Hypothalamus (tissue), 51 donors: ENCODE results near the gene ZBTB22.

Source experiments
- DNase-seq, 51 donors: peaks; one replicate each; lab custom pipeline; 2025; lab: John Stamatoyannopoulos, UW

ZBTB22 gene

DNA sequence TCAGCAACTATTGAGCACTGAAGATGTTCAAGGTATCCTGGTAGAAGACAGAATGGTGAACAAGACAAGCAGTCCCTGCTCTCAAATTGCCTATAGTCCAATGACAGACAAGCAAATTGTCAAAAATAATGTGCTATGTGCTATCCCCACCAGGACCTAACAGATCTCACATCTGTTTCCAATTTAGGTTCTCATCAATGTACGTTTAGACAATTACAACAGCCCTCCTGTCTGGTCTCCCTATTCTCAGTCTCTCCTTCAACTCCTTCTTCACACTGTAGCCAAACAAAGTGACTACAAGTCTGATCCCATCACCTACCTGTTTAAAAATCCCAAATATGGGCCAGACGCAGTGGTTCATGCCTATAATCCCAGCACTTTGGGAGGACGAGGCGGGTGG lies 11.2 kb downstream of the ZBTB22 start:
- DNase-seq: no peak

GRCh38 chr6:33305052-33305451 lies 12.5 kb downstream of the ZBTB22 start:
- no peak for DNase-seq

- DNase-seq: no peak
Observed at GRCh38 chr6:33304216-33304615, 13.3 kb downstream of the ZBTB22 start.

GRCh38 chr6:33301877-33302276 lies 15.7 kb downstream of the ZBTB22 start:
- DNase-seq: no peak

DNA sequence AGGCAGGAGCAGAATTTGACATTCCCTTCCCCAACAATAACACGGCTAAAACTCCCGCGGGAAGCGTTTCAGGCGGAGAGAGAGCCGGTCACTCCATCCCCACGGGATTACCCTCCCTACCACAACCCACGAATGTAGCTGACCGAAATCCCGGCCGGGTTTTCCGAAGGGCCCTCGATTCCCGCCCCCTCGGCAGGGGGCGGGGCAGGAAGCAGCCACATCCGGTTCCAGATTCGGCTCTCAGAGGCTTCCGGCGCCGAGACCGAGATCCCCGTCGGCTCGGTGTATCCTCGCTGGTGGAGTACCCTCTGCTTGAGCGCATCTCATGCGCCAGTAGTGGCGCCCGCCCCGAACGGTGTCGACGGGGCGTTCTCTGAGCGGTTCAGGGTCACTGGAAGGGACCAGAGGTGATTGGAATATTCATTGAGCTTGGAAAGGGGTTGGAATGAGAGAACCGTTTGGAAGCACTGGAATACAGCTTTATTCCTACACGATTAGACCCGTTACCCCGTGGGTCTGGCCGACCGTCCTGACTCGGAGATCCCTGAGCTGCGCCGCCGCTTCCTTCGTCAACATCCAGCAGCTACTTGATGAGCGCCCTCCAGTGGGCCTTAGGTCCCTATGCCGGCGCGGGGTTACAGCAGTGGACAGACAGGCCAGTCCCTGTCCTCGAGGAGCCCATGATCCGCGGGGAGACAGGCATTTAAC lies 18.2 kb downstream of the ZBTB22 start:
- peak; percentile 49 to 94 (median 82) for DNase-seq

DNA sequence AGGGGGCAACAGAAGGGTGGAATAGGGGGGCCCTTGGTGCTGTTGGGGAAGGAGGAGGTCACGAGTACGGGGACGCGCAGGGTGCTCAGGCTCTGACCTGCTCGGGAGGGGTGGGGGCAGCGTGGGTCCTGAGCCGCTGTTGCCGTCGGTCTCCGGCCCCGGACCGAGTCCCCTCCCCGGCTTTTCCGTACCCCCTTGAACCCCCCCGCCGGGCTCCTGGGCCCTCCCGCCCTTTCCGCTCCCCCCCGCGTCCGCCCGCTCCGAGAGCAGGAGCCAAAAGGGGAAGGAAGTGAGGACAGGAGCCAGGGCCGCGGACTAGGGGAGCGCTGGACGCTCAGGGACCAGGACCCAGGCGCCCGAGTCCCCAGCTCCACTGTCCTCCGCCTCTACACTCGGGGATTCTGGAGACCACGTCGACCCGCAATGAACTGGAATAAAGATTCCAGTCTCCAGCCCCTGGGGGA lies 18.7 kb downstream of the ZBTB22 start, which contains the start of gene RGL2:
TSS of gene RGL2 (minus strand) at position 170 of the 464 bp plus-strand sequence. CDS start 332 bp downstream, outside the sequence.
- peak in 49 of 51 donors; percentile 39 to 93 (median 78) for DNase-seq

- DNase-seq: peak in 32 of 51 donors; percentile 20 to 65 (median 36)
Observed at GRCh38 chr6:33297956-33298772, 19.4 kb downstream of the ZBTB22 start.

GRCh38 chr6:33297406-33297955 lies 20.1 kb downstream of the ZBTB22 start:
- peak in 11 of 51 donors; percentile 19 to 64 (median 28) for DNase-seq

DNA sequence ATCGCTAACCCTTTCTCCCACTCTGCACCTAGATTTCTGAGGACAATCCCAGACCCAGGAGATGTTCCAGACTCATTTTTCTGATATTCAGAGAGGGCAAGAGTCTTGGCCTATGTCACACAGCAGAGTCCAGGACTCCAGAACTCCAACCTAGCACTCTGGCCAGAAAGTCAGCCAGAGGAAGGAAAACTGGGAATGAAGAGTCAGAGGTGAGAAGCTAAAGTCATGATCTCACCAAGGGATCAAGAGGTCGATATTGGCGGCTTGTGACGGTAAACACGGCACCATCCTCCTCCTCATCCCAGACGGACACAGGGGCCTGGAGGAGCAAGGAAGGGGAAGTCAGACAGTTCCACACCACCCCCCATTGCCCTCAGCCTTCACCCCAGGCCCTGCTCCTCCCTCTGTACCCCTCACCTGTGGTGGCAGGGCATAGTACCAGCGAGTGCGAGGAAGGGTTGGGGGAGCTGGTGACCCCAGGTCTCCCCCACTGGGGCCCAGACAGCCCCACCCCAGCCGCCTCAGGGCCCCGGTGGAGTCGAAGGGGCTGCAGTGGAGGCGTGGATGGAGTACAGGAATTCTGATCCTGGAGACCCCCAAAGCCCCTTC lies 20.6 kb downstream of the ZBTB22 start:
- DNase-seq: no peak

- no peak for DNase-seq
Observed at GRCh38 chr6:33295621-33296369, 21.7 kb downstream of the ZBTB22 start.

- no peak for DNase-seq
Observed at GRCh38 chr6:33294086-33294823, 23.3 kb downstream of the ZBTB22 start.

DNA sequence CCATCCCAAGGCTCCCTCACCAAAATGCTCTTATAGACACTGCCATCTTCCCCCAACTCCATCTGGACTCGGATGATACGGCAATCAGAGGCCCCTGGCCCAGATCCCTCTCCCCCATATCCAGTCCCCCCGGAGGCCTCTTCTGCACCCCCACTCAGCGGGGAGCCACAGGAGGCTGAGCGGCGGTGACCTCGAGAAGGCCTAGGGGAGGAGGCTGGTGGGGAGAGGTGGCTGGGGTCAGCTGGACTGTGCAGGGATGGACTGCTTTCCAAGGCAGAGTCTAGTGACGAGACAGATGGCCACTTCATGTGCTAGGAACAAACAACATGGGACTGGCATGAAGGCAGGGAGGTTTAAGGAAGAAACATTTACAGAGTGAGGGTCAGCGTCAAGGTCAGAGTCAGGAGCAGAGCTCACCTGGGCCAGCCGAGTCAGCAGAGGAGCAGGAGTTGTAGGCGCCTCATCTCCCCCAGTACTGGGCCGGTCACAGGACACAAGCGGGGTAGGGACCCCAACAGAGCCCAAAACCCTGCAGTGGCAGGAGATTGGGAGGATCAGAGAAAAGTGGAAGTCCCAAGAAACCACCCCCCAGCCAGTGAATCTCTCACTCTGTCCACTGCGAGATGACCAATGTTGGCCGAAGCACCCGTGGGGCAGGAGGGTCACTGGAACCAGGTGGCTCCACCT lies 24.4 kb downstream of the ZBTB22 start:
- DNase-seq: no peak

GRCh38 chr6:33290459-33290858 lies 27.1 kb downstream of the ZBTB22 start:
- DNase-seq: no peak

DNA sequence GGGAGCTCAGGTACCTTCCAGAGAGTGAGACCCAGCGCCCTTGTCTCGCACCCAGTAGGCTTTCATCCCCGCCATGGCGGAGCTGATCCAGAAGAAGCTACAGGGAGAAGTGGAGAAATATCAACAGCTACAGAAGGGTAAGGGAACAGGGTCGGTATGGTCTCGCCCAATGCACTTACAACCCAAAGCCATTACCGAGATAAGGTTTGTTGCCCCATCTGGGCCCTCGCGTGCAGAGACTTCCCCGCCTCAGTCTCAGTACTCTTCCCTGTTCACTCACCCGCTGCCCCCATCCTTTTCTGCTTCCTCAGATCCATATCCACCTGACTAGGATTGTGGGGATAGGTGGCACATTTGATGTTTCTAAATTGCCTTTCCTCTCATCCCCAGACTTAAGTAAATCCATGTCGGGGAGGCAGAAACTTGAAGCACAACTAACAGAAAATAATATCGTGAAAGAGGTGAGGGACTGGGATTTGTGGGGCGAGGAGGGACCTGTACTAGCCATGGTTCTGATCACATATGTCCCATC lies 27.7 kb downstream of the ZBTB22 start:
- DNase-seq: no peak

GRCh38 chr6:33288921-33289783 lies 28.4 kb downstream of the ZBTB22 start, which contains the start of the genes PFDN6 and WDR46:
TSS of gene PFDN6 (plus strand) at chr6:33289601. CDS start at chr6:33289857, 256 bp downstream.
TSS of gene WDR46 (minus strand) at chr6:33289239. CDS start at chr6:33289170, 69 bp downstream.
- peak; percentile 44 to 100 (median 80) for DNase-seq

- no peak for DNase-seq
Observed at GRCh38 chr6:33288141-33288920, 29.2 kb downstream of the ZBTB22 start.
